Stimulated activated CD4-positive, alpha-beta T cell treated with anti-CD3 and anti-CD28 coated beads, Interleukin-4, amount 100 ng/mL, for 24 hours (primary cell): ENCODE results near the gene MSI2.

ENCODE experiments used
- DNase-seq: peaks from one replicate; pipeline ENCODE4 v3.0.0-alpha.2; 2020

The MSI2 gene

DNA sequence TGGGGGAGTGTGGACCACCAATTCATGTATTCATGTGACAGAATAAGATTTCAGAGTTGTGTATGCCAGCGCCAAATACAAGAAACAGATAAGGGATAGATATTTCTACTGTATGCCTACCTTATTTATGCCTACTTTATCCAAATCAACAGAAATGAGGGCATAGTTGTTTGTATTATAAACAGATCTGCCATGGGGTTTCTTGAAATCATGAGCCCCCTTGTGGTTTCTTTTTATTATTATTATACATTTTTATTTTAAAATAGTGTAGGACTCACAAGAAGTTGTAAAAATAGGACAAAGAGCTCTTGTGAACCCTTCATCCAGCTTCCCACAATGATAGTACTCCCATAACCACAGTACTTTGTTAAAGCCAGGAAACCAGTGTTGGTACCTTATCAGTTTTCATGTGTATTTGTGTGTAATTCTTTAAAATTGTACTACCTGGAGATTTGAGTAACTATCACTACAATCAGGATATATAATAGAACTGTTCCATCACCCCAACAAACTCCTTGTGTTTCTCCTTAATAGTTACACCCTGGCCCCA lies 259.4 kb downstream of the MSI2 start:
- DNase-seq = no peak

DNA sequence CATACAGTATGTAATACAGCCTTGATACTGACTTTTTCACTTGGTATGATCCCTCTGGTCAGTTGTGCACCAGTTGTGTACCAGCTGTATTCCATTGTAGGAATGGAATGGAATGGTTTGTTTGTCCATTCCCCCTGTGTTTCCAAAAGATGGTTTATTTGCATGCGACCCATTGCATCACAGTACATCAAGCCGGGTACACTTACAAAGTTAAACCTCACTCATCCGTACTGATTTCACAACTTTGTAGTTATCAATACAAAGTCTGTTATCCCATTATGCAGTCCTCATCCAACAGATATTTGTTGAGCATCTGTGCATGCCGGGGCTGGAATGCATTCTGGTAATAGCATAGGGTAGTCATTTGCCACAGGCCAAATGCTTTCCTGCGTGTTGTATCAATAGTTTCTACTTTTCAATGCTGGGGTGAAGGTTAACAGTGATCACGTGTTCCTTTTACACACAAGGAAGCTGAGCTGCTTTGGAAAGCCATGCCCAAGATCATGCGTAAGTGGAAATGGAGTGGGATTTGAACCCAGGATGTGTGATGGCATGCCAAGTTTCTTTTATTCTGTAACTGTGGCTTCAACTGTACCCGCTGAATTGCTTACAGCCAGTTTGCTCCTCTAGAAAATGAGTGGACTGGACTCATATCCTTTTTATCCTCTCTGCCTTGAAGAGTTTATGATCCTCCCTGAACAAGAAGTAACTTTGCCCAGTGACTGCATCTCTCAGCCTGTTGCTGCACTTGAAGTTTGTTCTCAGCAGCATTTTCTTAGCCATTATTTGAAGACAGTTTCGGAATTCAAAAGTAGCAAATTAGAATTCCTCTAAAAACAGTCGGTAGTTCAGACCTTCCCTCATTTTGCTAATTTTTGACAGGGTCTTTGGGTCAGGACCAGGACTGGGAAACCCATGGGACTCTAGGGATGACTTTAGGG lies 260.2 kb downstream of the MSI2 start:
- DNase-seq = no peak

DNA sequence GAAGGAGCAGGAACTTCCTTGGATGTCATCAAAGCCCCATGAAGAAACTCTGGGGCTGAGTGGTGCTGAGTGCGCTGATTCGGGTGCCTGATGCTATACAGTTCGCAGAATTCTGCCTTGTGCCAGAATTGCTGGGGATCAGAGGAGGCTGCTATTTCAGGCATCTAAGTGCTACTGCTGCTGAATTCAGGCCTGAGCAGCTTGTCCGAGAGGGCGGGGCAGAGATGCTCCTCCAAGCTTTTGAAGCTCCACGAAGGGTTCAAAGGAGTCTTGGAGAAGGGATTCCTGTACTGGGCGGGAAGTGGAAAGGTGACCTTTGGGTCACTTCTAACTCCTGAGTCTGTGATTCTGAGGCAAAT lies 260.9 kb downstream of the MSI2 start:
- DNase-seq = no peak

DNA sequence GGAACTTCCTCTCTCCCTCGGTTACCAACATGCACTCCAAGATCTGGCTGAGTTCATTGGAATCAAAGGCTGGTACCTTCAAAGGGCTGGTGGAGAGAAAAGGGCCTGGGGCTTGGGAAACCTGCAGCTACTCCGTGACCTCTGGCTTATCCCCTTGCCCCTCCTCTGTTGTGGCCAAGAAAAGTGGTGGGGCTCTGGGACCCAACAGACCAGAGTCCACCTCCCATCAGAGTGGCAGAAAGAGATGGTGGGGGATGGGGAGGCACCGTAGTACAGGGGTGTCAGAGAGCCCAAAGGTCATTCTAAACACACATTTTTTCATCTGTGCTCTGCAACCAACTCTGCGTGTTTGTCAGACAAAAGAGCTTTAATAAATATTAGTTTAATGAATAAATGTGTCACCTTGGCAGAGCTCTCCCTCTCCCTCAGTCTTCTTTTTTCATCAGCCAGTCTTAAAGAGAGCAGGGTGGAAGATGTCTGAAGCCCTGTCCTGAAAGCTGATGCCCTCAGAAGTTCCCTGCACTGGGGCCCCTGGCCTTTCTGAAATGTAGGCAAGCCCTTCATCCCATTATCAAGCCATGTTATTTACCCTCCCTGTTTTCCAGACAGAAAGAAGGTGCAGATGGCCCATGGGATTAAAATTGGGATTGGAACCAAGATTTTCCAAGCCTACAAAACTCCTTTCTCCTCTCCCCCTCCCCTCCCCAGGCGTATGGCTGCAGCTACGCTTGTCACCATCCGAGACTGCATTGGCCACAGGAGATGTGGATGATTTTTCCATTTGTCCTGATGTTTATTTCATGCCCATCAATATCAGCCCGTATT lies 261.5 kb downstream of the MSI2 start:
- no peak for DNase-seq

DNA sequence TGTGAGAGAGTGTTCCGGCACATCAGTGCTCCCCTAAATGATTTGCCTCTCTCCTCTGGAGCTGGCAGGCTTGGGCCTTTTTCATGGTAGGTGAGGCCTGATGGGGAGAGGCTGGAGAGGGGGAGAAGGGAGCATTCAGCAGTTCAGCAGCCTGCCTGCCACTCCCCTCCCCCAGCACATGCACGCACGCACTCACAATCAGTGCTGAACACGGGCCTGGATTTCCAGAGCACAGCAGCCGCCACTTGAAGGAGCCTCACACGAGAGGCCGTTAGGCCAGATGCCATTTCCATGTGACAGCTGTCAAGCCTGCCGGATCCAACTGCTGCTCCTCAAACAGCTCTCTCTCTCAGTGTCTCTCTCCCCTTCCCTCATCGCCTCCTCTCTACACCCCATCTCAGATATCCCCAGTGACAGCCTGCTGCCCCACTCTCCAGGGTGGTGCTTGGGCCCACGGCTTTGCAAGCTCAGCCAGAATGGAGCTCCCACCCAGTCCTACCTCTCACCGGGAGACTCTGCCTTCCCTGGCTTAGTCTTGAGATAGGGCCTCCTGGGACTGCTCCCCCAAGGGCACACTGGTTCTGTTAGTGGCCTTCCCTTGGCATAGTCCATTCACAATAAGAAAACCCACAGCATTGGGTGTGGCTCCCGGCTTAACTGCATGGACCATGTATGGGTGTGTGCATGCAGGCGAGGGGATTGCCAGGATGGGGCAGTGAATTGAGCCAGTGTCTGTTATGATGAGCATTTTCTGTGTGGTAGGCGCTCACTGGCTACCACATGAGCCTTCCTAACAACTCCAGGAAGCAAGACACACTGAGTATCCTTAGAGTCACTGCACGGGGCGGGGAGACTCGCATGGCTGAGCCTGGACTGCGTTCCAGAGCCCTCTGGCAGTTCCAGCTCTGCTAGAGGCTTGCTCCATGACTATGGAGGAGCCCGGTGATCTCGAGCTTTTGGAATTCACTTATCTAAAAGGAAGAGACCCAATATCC lies 262.6 kb downstream of the MSI2 start:
- no peak for DNase-seq

DNA sequence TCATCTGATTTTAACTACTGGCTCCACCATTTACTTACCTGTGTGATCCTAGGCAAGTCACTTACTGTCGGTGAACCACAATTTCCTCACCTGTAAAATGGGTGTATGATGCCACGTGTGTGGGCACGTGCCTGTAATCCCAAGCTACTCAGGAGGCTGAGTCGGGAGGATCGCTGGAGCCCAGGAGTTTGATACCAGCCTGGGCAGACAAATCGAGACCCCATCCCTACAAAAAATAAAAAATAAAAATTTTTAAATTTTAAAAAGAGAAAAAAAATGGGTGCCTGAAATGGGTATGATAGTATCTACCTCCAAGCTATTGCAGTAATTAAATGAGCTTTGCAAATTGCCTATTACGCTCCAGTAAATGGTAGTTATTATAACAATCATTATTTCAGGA lies 263.5 kb downstream of the MSI2 start:
- no peak for DNase-seq

DNA sequence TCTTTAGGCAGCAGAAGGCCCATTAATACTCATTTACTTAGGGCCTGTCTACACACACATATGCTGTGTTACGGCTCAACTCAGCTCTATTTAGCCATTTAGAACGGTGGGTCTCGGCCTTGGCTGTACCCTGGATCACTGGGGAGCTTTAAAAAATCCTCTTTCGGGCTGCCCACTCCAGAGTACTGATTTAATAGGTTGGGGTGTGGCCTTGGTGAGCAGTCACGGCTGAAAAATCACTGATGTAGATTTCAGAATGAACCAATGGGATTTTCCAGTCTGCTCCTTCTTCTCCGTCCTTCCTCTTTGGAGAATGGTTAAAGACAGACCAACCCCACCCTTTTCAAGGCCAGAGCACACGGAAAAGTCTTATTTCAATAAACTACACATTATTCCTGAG lies 265.3 kb downstream of the MSI2 start:
- no peak for DNase-seq

DNA sequence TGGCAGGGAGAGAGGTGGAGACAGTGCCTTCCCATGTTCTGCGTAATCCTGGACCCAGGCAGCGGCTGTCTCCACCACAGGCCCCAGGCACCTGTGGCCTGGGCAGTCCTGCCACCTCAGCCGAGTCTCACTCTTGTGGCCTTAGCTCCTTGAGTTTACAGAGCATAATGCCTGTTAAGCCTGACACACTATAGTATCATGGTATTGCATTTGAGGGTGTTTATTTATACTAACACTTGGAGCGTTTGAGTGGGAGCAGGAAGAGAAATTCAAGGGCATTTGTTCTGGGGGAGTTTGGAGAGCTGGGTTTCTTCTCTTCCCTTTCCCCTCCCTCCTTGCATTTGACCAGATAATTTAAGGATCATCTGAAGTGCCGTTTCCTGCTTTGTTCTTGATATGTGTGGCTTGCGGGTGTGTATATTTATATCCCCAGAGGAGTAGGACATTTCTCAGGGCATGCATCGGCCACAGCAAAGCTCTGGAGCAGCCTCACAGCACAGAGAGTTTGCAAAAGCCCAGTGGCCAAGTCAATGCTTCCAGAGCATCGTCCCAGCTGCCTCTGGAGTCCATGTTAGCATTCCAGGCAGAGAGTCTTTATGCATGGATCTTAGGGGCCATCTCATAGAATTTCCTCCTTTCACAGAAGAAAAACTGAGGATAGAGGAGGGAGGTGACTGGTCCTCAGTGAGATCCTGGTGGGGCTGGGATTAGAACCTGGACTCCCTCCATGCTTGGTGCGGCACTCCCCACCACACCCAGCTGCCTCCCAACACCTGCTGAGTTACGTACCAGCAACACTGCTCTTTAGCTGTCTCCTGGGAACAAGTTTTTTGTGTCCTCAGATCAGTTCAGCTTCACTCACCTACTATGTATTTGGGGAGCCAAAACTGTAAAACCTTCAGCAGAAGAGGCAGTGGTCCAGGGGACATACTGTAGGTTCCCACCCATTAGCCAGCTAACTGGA lies 266.0 kb downstream of the MSI2 start:
- DNase-seq = no peak

DNA sequence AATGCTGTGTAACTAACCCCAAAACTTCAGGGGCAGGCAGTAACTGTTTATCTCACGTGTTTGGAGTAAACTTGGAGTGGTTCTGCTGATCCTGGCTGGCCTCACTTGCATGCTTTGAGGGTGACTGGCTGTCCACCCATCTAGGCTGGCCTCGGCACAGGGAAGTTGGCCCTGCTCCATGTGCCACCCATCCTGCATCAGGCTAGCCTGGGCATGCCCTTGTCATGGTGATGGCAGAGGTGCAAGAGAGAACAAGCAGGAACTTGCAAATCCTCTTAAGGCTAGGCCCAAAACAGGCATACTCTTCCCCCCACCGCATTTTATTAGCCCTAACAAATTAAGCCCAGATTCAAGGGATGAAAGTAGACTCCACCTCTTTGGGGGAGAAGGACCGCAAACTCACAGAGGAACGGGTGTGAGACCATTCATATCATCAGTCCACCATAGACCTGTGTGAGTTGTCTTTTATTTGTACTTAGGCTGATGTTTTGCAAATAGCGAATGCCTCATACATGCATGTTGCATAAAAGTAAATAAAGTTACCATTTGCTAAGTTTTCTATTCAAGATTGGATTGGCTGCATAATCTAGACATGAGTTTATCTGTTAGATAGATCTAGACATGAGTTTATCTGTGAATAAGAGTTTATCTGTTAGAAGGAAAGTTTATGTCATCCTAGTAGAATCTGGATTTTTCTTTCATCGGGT lies 267.8 kb downstream of the MSI2 start:
- no peak for DNase-seq

DNA sequence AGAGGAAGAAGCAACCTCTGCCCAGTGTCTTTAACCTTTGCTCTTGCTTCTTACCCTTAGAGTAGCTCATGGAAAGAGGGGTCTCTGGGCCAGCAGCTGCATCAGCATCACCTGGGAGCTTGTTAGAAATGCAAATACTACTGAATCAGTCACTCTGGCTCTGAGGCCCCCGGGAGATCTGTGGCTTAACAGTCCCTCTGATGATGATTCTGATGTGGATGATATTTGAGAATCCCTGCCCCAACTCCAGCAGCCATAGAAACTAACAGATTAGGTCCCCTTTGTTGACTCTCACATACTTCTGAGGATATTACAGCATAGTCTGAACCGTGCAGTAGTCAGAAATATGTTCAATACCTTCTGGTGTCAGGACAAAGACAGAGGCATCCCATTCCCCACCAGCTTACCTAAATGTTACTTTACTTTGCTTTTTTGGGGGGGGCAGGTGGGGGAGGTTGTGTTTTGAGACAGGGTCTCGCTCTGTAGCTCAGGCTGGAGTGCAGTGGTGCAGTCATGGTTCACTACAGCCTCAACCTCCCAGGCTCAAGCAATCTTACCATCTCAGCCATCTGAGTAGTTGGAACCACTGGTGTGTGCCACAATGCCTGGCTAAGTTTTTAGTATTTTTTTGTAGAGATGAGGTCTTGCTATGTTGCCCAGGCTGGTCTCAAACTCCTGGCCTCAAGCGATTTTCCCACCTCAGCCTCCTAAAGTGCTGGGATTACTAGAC lies 268.7 kb downstream of the MSI2 start:
- DNase-seq = no peak

DNA sequence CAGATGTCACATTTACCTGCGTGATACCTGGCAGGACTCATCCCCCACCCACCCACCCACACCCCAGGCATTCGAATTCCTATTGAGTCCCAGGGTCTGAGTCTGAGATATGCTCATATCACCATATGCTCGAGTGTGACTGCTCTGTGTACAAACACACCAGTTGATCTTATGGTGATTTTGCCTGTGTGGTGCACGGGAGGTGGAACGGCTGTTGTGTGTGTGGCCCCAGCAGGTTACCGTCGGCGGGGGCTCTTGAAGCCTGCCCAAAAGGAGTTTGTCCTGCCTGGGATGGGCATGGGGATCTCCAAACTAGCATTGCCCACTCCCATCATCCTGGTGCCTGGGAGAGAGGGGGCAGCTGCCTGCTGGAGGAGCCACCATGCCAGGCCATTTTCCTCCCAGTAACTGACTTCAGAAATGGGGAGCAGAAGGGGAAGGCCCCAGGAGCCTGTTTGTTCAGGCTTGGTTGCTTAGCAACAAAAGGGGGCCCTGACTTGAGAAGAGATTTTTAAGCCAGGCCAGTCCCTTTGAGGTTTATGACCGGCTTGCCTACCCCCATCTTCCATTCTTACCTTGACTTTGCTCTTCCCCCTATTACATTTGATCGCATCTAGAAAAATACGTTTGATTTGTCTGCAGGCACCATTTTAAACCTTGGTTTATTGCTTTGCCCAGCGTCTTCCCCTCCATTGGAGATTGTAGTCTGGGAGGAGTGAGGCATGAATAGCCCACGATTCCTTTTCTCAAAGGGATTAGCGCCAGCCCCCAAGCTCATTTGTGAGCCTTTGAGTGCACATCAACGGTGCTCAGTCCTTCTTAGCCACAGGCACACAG lies 271.1 kb downstream of the MSI2 start:
- no peak for DNase-seq

DNA sequence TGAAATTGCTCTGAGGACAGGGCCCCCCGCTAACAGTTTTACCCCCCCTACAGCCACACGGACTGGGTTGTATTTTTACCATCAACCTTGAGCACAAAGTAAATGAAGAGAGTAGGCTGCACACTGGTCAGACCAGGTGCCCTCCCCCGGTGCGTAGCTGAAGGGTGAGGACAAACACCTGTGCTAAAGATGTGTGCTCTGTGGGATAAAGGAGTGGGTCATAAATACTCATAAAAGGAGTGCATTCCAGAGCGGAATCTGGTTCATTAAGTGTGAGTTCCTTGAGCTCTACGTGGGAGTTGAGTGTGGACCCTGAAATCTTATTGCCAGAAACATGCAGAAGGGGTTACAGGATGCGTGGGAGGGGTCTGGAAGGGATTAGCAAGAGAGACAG lies 271.7 kb downstream of the MSI2 start:
- no peak for DNase-seq

DNA sequence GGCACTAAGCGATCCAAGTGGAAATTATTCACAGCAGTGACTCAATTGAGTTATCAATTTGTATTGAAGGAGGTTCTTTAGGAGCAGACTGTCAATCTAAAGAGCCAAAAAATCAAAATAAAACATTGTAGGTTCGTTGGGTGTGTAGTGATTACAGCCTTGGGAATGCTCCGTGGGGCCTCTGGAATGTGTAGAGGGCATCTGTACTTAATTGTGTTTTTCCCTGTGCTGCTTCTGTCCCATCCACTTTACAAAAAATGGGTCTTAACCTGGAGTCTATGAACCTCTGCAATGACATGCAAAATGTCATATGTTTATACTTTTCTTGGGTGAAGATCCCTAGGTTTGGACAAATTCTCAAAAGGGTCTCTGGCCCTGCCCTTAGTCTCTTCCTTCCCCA lies 273.7 kb downstream of the MSI2 start:
- no peak for DNase-seq

DNA sequence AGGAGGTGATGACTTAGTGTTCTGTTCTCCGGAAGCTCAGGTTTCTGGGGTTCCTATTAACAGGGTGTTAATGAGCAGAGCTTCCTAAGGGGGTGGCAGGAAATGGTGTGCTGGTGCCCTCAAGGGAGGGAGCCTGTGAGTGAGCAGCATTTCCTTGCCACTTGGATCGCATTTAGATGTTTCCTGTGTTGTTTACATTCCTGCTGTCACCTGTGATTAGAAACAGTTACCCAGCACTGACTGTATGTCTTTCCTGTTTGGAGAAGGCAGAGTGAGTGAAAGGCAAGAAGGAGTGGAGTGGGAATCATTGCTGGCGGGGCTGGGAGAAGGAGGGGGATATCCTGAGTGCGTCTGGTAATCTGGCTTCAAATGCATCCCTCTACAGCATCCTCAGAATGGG lies 274.2 kb downstream of the MSI2 start:
- no peak for DNase-seq

DNA sequence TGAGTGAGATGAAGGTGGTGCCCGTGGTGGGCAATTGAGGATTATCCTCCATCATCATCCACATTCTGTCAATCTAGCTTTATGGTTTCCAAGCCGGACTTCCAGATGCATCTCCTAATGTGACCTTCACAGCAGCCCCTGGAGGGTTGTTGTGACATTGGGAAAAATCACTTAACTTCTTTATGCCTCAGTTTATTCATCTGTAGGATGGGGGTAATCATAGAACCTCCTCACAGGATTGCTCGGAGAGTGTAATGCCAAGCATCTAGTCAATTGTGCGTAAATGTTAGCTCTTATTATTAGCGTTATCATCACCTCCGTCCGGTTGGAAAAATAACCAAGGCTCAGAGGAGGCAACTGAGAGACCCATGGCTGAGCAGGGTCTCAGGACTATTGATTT lies 274.8 kb downstream of the MSI2 start:
- DNase-seq = no peak

DNA sequence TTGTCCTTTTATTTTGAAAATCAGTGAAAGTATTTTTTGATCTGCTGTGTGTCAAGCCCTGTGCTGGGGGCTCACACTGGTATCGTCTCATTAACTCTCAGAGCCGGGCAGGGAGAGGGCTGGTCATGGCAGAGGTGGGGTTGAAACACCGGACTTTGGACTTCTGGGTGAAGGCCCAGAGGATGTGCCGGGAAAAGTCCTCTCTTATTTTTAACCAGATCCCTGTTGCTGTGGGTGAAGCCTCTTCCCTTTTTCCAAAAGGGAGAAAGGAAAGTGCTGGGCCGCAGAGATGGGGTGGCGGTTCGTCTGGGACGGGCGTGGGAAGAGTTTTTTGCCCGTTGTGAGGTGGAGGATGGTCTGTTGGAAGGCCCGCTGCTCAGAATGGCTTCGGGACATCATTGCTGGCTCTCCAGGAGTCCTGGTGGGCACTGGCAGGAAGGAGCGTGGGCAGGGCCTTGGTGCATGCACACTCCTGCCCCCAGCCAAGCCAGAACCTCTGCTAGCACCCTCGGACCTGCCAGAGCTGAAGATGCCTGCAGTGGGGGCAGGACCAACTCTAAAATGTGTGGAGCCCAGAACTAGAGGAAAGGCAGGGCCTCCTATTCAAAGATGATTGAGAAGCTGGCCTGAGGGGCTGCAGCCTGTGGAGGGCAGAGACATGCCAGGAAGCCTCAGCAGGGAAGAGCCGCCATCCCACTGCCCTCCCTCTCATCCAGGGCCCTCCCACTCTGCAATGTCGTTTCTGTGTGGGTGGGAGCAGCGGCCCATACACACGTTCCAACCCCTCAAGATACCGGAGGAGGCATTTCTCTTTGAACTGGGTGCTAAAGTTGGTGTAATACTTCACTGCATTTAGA lies 275.6 kb downstream of the MSI2 start:
- no peak for DNase-seq

DNA sequence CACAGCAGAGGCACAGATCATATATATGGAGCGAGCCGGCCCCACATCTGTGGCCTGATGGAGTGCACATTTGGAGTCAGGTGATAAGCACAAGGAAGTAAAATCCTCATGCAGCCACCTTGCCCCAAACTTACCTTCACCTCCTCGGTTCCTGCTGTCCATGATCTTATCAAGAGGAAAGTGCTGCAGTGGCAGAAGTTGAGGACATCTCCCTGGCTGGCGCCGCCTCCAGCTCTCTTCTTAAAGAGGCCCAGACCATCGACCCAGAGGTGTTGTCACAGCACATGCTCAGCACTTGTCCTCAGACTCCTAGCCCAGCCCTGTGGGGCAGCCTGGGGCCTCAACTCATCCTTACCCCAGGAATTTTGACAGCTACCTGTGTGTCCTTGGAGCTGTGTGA lies 276.2 kb downstream of the MSI2 start:
- no peak for DNase-seq

DNA sequence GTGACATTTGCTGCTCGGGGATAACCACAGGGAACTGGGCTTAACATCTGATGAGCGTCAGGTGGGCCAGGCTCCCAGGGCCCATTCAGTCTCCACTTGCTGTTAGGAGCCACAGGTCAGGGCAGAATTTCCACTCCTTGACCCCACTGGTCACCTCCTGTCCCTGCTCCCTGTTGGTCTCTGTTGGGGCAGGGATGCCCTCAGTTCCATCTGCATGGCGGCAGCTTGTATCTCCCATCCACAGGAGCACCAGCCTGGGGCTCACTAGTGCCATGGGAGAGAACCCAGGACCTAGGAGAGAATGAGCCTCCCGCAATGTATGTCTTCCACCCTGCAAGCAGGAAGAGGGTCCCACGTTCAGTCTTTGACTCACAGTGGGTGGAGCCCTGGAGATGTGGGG lies 276.6 kb downstream of the MSI2 start:
- DNase-seq = no peak
